ENCODE results near the gene CREB3L2. TPM values are rescaled to one million over a fixed set of nuclear protein-coding genes. Genes with fewer than 3 reads are reported as not detected.

The CREB3L2 gene
- total and polyA plus RNA-seq, 2 of the 13 experiments (the other 11 are each of a cell fraction or from before 2014, with no cell fraction given): 22.1 to 41.1 TPM

DNA sequence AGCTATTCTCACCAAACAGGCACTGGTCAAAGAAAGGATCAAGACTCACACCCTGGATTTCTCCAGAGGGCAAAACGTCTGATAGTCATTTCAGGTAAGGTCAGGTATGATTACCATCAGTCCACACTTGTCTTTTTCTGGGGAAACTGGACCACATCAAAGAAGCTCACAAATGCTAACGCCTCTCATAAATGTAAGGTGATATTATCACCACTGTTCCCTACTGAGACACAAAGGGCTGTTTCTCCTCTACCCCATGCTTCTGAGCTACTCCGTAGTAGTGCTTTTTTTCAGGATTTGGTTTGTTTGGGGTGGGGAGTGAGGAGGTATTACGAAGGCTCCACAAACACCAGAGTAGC, 51.6 kb downstream of the CREB3L2 start (continued):
- TF ChIP-seq, protein P1, sequence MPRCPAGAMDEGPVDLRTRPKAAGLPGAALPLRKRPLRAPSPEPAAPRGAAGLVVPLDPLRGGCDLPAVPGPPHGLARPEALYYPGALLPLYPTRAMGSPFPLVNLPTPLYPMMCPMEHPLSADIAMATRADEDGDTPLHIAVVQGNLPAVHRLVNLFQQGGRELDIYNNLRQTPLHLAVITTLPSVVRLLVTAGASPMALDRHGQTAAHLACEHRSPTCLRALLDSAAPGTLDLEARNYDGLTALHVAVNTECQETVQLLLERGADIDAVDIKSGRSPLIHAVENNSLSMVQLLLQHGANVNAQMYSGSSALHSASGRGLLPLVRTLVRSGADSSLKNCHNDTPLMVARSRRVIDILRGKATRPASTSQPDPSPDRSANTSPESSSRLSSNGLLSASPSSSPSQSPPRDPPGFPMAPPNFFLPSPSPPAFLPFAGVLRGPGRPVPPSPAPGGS (CRISPR knock-in tag; IDR thresholded peaks at IDR 0.05): no peak
- TF ChIP-seq ZNF530 (CRISPR knock-in tag; IDR thresholded peaks at IDR 0.05; ENCODE audit: low read depth) (no peak), RBM39 (IDR thresholded peaks at IDR 0.05; ENCODE audit: low read depth, low read length, poor library complexity, severe bottlenecking) (no peak), RAD21 (CRISPR knock-in tag; IDR thresholded peaks at IDR 0.05) (no peak), TBX3 (IDR thresholded peaks at IDR 0.05; ENCODE audit: borderline replicate concordance) (no peak), ZSCAN21 (CRISPR knock-in tag; IDR thresholded peaks at IDR 0.05; ENCODE audit: borderline replicate concordance) (no peak), MIER3 (CRISPR knock-in tag; IDR thresholded peaks at IDR 0.05; ENCODE audit: borderline replicate concordance) (0 out of 2 replicates have a peak, but pooled peaks have one; percentile 15), ZNF30 (CRISPR knock-in tag; IDR thresholded peaks at IDR 0.05) (no peak), HOXD1 (CRISPR knock-in tag; IDR thresholded peaks at IDR 0.05) (no peak), NCOA2 (CRISPR knock-in tag; IDR thresholded peaks at IDR 0.05) (peak; percentile 36; the same call in 1 of the 2 replicates), SOX5 (CRISPR knock-in tag; IDR thresholded peaks at IDR 0.05; ENCODE audit: borderline replicate concordance) (no peak), ZBTB2 (CRISPR knock-in tag; IDR thresholded peaks at IDR 0.05; ENCODE audit: low read depth) (no peak), ZNF136 (CRISPR knock-in tag; IDR thresholded peaks at IDR 0.05; ENCODE audit: low read depth) (no peak), POLR2A (IDR thresholded peaks at IDR 0.05; ENCODE audit: insufficient read depth in 1 of 2, low read depth in 2 of 2, low read length in 2 of 2) (no peak), SP4 (CRISPR knock-in tag; IDR thresholded peaks at IDR 0.05) (no peak), BCL6 (CRISPR knock-in tag; IDR thresholded peaks at IDR 0.05) (peak; percentile 23; the same call in 1 of the 2 replicates), ZNF619 (CRISPR knock-in tag; IDR thresholded peaks at IDR 0.05) (no peak), KAT7 (CRISPR knock-in tag; IDR thresholded peaks at IDR 0.05; ENCODE audit: borderline replicate concordance) (no peak), TCF7L2 (IDR thresholded peaks at IDR 0.05; ENCODE audit: low read depth, low read length) (no peak; the same call in 1 of the 2 replicates)
- TF ChIP-seq, protein P2, sequence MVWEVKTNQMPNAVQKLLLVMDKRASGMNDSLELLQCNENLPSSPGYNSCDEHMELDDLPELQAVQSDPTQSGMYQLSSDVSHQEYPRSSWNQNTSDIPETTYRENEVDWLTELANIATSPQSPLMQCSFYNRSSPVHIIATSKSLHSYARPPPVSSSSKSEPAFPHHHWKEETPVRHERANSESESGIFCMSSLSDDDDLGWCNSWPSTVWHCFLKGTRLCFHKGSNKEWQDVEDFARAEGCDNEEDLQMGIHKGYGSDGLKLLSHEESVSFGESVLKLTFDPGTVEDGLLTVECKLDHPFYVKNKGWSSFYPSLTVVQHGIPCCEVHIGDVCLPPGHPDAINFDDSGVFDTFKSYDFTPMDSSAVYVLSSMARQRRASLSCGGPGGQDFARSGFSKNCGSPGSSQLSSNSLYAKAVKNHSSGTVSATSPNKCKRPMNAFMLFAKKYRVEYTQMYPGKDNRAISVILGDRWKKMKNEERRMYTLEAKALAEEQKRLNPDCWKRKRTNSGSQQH (CRISPR knock-in tag; IDR thresholded peaks at IDR 0.05; ENCODE audit: low read depth): no peak
